ENCODE results near the gene SSR4.

GRCh38 chrX:153807976-153808375 is 13.5 kb downstream of the SSR4 start:
- TF ChIP-seq ELK4 (IDR thresholded peaks at IDR 0.05; ENCODE audit: borderline replicate concordance, low read depth, low read length): no peak
- no peak for TF ChIP-seq ZBTB21 (tag by site-specific recombination; IDR thresholded peaks at IDR 0.05)
- no peak for TF ChIP-seq ZNF521 (tag by site-specific recombination; IDR thresholded peaks at IDR 0.05)
- TF ChIP-seq ZNF548 (tag by site-specific recombination; IDR thresholded peaks at IDR 0.05): no peak
- TF ChIP-seq MEIS1 (CRISPR knock-in tag; IDR thresholded peaks at IDR 0.05; ENCODE audit: borderline replicate concordance): no peak
- TF ChIP-seq ZNF157 (tag by site-specific recombination; IDR thresholded peaks at IDR 0.05): no peak
- TF ChIP-seq ZNF449 (tag by site-specific recombination; IDR thresholded peaks at IDR 0.05): no peak
- no peak for TF ChIP-seq ZNF114 (tag by site-specific recombination; IDR thresholded peaks at IDR 0.05)
- TF ChIP-seq CTCF (tag by site-specific recombination; IDR thresholded peaks at IDR 0.05): no peak
- no peak for TF ChIP-seq FEZF1 (tag by site-specific recombination; IDR thresholded peaks at IDR 0.05)
